Motor neuron (in vitro differentiated cells): Measurements from ENCODE around the gene SLC14A1. TPM values are rescaled to one million over a fixed set of nuclear protein-coding genes. Genes with fewer than 3 reads are reported as not detected.

Experiments used
- ATAC-seq, 8 experiments: fragments of 200-7000 bp; cut with Tn5 transposase; replicated peaks in 6 of 8; 2 replicates each; pipeline ENCODE4 v1.8.0; 2021; ENCODE audit warnings: mild to moderate bottlenecking in 8 of 8, moderate library complexity in 8 of 8
- H3K27ac ChIP-seq, 2 donors: fragments of 250-450 bp; sonication (Bioruptor Pico); 2 replicates each; pipeline ENCODE4 v1.9.0; 2021; ENCODE audit warnings: antibody characterized with exemption in 2 of 2, mild to moderate bottlenecking in 2 of 2, moderate library complexity in 1 of 2
- H3K4me1 ChIP-seq, 2 donors: fragments of 250-450 bp; sonication (Bioruptor Pico); replicated peaks in 1 of 2; 2 replicates each; pipeline ENCODE4 v1.6.1; 2021; ENCODE audit warnings: antibody characterized with exemption in 2 of 2, mild to moderate bottlenecking in 2 of 2, moderate library complexity in 1 of 2
- H3K4me3 ChIP-seq, 5 donors: fragments of 250-450 bp; sonication (Bioruptor Pico); 2 replicates each; pipeline ENCODE4 v1.9.0; 2021; ENCODE audit warnings: antibody characterized with exemption in 5 of 5, mild to moderate bottlenecking in 5 of 5, moderate library complexity in 4 of 5
- WGBS, 10 experiments: fragments of 450-650 bp; shearing (Covaris generic); methylation state at CpG; one replicate each; pipeline ENCODE4 v1.0.0; 2022; 5-methylcytosine and 5-hydroxymethylcytosine counted together
- in situ Hi-C, 9 experiments: fragments of 400-800 bp; cut with MboI; loops; one replicate each; pipeline ENCODE4 v1.15.0; 2021; ENCODE audit warnings: low sequenced_read_pairs in 9 of 9, low pct_unique_long_range_greater_than_20kb in 2 of 9; ENCODE audit not compliant: unreplicated experiment in 9 of 9
- total RNA-seq, 8 experiments: library from RNA; unstranded; fragments of 300-600 nt; gene quantifications; 2 replicates each; pipeline versions ENCODE4 v1.2.3 to v1.2.4, GENCODE V29; 2022

The SLC14A1 gene
- total RNA-seq, 8 experiments from 2014 or later: 0.21 to 1.5 (median 0.65) TPM

DNA sequence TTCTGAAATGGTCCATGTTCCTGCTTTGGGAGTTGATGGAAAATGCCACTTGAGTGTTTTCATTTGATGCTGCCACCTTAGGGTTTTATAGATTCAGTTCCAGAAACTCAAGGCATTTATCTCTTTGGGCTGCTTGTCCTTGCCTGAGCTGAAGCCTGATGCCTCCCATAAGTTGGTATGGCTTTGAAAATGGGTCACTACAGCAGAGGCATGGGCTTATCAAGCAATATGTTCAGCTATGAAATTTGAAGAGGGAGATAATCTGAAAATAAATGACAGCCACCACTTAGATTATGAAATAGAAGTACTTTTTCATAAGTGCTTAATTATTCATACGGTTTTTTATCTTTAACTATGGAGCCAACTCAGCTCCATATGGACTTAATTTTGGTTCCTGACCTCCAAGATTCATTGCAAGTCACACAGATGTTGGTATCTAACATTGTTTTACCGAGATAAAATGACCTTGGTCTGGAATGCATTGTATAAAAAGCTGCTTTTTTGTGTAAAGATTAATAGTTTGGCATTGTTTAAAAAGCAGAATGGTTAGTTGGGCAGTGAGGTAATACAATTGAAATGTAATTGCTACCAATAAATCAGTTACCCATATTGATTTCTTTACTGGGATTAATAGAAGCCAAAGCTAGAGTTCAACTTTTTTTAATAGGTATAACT lies 4.5 kb downstream of the SLC14A1 start:
- in situ Hi-C loops: no loop called here
- Histone ChIP-seq H3K4me1 (no peaks in the 10 kb centered on the region), H3K4me3 (no peak overlapping the region), H3K27ac (no peak overlapping the region)
- no peak for ATAC-seq
- 0 to 100% (median 27%) methylated on average over 1 to 2 of the region's 2 CpGs; no CpG with 5 or more reads in 2 of the 10 experiments for WGBS, 10 experiments

GRCh38 chr18:45730832-45731575 lies 7.0 kb downstream of the SLC14A1 start:
- Histone ChIP-seq H3K27ac (no peak overlapping the region), H3K4me1 (no peaks in the 10 kb centered on the region), H3K4me3 (no peak overlapping the region)
- WGBS, 10 experiments: 0 to 100% (median 44%) methylated on average over 1 to 5 of the region's 6 CpGs; no CpG with 5 or more reads in 1 of the 10 experiments
- in situ Hi-C loops: no loop called here
- no peak for ATAC-seq

DNA sequence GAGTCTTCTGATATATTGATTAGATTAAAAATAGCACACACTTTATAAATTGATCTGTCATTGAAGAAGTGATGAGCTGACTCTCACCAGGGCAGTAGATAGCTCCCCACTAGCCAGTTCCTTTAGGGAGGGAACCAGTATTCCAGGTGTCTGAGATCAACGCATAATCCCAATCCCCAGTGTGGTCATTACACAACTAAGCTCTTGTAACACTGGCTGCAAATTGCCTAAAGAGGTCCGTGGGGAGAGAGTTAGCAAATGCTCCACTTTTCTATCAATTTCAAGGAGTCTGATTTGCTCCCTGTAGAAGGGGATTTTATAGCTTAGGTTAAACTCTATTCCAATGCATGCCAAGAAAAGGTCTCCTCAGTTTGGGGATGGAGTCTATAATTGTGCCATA lies 7.7 kb downstream of the SLC14A1 start:
- in situ Hi-C loops: no loop called here
- Histone ChIP-seq H3K4me3 (no peak overlapping the region), H3K4me1 (no peaks in the 10 kb centered on the region), H3K27ac (no peak overlapping the region)
- 50 to 93% (median 73%) methylated on average over 1 to 2 of the region's 2 CpGs; no CpG with 5 or more reads in 3 of the 10 experiments for WGBS, 10 experiments
- no peak for ATAC-seq

DNA sequence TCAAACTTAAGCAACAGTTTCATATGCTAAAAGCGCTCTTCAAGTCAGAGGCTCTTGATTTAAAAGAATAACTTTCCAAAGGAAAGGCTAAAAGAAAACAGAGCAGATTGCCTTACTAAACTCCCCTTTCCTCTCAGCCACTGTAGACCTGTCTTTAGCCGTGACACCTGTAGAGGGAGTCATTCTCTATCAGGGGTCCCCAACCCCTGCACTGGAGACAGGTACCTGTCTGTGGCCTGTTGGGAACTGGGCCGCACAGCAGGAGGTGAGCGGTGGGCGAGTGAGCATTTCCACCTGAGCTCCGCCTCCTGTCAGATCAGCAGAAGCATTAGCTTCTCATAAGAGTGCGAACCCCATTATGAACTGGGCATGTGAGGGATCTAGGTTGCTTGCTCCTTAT lies 9.6 kb downstream of the SLC14A1 start:
- Histone ChIP-seq H3K4me1 (no peaks in the 10 kb centered on the region), H3K4me3 (no peak overlapping the region), H3K27ac (no peak overlapping the region)
- 22 to 100% (median 80%) methylated on average over 1 to 7 of the region's 7 CpGs; no CpG with 5 or more reads in 3 of the 10 experiments for WGBS, 10 experiments
- in situ Hi-C loops: no loop called here
- no peak for ATAC-seq

GRCh38 chr18:45734505-45734904 lies 10.5 kb downstream of the SLC14A1 start:
- H3K4me1 ChIP-seq: no peaks in the 10 kb centered on the region
- in situ Hi-C loops: no loop called here
- ATAC-seq: no peak
- H3K27ac ChIP-seq: no peak overlapping the region
- H3K4me3 ChIP-seq: no peak overlapping the region
- 78 to 100% (median 95%) methylated on average over 1 to 5 of the region's 5 CpGs; no CpG with 5 or more reads in 3 of the 10 experiments for WGBS, 10 experiments

- Histone ChIP-seq H3K4me3 (no peak overlapping the region), H3K27ac (no peak overlapping the region), H3K4me1 (no peaks in the 10 kb centered on the region)
- 47 to 100% (median 60%) methylated on average over 2 to 6 of the region's 6 CpGs; no CpG with 5 or more reads in 5 of the 10 experiments for WGBS, 10 experiments
- in situ Hi-C loops: no loop called here
- ATAC-seq: no peak
Observed at GRCh38 chr18:45734944-45735343, 11.0 kb downstream of the SLC14A1 start.

DNA sequence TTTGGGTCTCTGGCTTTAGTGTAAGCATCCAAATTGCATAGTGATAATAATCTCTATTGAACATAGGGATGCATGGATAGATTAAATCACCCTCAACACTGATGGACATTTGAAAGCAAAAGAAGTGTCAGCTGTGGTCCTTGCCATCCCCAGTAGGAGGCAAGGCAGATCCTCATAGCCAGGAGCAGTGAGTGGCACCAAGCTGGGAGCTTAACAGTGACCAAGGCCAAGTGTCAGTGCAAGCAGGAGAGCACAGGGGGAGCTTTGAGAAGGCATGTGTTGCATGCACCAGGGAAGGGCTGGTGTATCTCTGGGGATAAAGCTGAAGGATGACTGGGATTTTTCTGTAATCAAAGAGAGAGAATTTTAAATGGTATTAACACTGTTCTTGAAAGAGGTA lies 14.7 kb downstream of the SLC14A1 start:
- in situ Hi-C loops: no loop called here
- ATAC-seq: no peak

DNA sequence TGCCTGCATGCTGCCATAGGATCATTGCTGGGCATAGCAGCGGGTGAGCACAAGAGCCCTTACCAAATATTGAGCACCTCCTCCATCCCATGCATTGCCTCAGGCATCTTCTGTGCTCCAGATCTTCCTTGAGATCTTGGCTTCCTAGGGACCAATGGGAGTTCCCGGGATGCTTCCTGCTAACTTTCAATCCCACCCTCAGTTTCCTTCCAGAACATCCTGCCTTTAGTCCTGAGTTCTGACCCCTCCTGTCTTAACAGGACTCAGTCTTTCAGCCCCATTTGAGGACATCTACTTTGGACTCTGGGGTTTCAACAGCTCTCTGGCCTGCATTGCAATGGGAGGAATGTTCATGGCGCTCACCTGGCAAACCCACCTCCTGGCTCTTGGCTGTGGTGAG lies 15.3 kb downstream of the SLC14A1 start:
- no peak overlapping the region for H3K4me3 ChIP-seq
- in situ Hi-C loops: no loop called here
- H3K27ac ChIP-seq: no peak overlapping the region
- no peak for ATAC-seq
- H3K4me1 ChIP-seq: no peaks in the 10 kb centered on the region
- WGBS, 10 experiments: 20 to 100% (median 96%) methylated on average over 1 to 2 of the region's 3 CpGs; no CpG with 5 or more reads in 4 of the 10 experiments

More for the DNA sequence above, 14.7 kb downstream of the SLC14A1 start:
- no peak overlapping the region for H3K4me3 ChIP-seq
- no peaks in the 10 kb centered on the region for H3K4me1 ChIP-seq
- no peak overlapping the region for H3K27ac ChIP-seq

GRCh38 chr18:45739848-45740247 lies 15.9 kb downstream of the SLC14A1 start:
- H3K4me1 ChIP-seq: no peaks in the 10 kb centered on the region
- H3K4me3 ChIP-seq: no peak overlapping the region
- H3K27ac ChIP-seq: no peak overlapping the region
- ATAC-seq: no peak
- WGBS, 10 experiments: 29 to 83% (median 68%) methylated on average over 1 to 3 of the region's 3 CpGs; no CpG with 5 or more reads in 2 of the 10 experiments
- in situ Hi-C loops: no loop called here

GRCh38 chr18:45741056-45741455 lies 17.1 kb downstream of the SLC14A1 start:
- ATAC-seq: no peak

DNA sequence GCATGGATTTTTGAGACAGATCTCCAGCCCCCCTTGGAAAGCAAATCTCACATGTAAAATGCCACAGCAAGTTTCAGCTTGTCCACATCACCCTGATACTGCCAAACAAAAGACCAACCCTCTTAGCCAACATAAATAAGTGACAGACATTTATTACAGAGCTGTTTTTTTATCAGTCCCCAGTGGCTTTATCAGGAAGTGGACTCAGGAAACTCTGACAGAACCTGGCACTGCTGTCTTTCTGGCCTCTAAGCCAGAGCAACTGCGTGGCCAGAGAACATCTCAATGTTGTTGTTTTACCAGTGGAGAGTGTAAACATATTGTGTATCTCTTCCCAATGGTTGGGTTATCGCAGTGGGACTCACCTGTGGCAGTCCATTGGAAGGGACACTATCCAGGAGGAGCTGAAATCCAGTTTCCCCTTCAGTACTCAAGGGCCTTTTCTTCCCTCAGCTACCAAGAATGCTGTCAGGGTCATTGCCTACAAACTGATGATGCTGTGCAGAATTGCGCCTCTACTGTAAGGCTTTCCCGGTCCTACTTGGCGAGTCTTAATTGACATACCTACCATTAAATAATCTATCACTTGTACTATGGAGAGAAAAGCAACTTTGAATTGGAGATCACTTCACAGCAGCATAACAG lies 22.0 kb downstream of the SLC14A1 start:
- H3K27ac ChIP-seq: no peak overlapping the region
- 50 to 100% (median 78%) methylated on average over 1 to 5 of the region's 5 CpGs; no CpG with 5 or more reads in 4 of the 10 experiments for WGBS, 10 experiments
- H3K4me3 ChIP-seq: no peak overlapping the region
- ATAC-seq: no peak
- in situ Hi-C loops: no loop called here
- H3K4me1 ChIP-seq: no peaks in the 10 kb centered on the region

More at GRCh38 chr18:45741056-45741455, 17.1 kb downstream of the SLC14A1 start:
- Histone ChIP-seq H3K4me1 (no peaks in the 10 kb centered on the region), H3K4me3 (no peak overlapping the region), H3K27ac (no peak overlapping the region)
- in situ Hi-C loops: no loop called here
- WGBS, 10 experiments: 60 to 83% (median 71%) methylated on average over 1 to 3 of the region's 3 CpGs; no CpG with 5 or more reads in 6 of the 10 experiments

DNA sequence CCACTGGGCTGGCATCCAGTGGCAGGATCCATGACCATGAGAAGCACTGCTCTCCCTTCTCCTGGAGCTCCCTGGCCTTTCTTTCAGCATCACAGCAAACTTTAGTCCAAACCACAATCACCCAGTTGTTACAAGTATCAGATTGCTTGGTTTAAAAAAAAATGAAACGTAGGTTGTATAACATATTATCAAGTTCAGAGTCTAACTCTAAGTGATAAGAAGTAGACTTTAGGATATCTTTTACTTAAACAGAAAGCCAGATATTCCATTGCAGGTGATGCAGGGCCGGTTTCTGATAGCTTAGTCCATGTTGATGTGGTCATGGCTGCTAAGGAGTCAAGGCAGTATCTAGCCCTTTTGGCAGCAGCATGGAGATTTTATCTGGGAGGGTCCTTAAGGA lies 24.5 kb downstream of the SLC14A1 start:
- 0 to 69% (median 45%) methylated on average over 1 to 2 of the region's 2 CpGs; no CpG with 5 or more reads in 3 of the 10 experiments for WGBS, 10 experiments
- Histone ChIP-seq H3K4me1 (no peaks in the 10 kb centered on the region), H3K4me3 (no peak overlapping the region), H3K27ac (no peak overlapping the region)
- in situ Hi-C loops: no loop called here
- no peak for ATAC-seq
